ENCODE data around the gene DCAKD. TPM values are rescaled to one million over a fixed set of nuclear protein-coding genes. Genes with fewer than 3 reads are reported as not detected.

Gene DCAKD
- total and polyA plus RNA-seq, 12 donors: 34.9 to 115 (median 62.9) TPM

DNA sequence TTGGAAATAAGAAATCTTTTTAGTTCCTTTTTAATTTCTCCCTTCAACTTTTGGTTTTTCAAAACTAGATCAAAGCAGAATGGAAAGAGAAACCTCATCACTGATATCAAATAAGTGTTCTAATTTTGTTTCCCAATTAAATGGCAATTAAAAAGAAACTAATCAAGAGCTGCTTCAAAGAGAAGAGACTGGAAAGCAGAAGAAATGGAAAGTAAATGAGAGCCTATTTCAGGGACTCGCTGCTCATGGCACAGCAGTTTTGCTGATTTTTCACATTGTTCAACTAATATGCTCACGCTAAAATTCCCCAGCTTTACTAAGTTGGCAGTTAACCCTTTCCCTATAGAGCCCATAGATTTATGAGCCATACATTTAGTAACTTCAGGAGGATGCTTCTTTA is 16.2 kb upstream of the DCAKD start:
- Histone ChIP-seq H3K27ac (peak overlapping the region in 1 of 5 donors; percentile 27), H3K27me3 (no peaks in the 10 kb centered on the region), H3K9me3 (replicated peaks in 1 of 3) (no peaks in the 10 kb centered on the region), H3K4me3 (no peak overlapping the region), H3K4me1 (replicated peaks in 1 of 2) (peaks cover 18 to 51% of the 10 kb centered on the region in 2 donors), H3K36me3 (replicated peaks in 1 of 2) (peaks cover 0 to 11% of the 10 kb centered on the region in 2 donors)
- intact Hi-C loops (cut with DNase I): no loop called here
- whole genome bisulfite sequencing, 4 donors: 70 to 77% (median 76%) methylated on average over 2 of the region's 2 CpGs
- no peak for TF ChIP-seq POLR2A (IDR thresholded peaks at IDR 0.05)
- TF ChIP-seq, protein P1, sequence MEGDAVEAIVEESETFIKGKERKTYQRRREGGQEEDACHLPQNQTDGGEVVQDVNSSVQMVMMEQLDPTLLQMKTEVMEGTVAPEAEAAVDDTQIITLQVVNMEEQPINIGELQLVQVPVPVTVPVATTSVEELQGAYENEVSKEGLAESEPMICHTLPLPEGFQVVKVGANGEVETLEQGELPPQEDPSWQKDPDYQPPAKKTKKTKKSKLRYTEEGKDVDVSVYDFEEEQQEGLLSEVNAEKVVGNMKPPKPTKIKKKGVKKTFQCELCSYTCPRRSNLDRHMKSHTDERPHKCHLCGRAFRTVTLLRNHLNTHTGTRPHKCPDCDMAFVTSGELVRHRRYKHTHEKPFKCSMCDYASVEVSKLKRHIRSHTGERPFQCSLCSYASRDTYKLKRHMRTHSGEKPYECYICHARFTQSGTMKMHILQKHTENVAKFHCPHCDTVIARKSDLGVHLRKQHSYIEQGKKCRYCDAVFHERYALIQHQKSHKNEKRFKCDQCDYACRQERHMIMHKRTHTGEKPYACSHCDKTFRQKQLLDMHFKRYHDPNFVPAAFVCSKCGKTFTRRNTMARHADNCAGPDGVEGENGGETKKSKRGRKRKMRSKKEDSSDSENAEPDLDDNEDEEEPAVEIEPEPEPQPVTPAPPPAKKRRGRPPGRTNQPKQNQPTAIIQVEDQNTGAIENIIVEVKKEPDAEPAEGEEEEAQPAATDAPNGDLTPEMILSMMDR (IDR thresholded peaks at IDR 0.05): no peak
- DNase-seq: no peak

DNA sequence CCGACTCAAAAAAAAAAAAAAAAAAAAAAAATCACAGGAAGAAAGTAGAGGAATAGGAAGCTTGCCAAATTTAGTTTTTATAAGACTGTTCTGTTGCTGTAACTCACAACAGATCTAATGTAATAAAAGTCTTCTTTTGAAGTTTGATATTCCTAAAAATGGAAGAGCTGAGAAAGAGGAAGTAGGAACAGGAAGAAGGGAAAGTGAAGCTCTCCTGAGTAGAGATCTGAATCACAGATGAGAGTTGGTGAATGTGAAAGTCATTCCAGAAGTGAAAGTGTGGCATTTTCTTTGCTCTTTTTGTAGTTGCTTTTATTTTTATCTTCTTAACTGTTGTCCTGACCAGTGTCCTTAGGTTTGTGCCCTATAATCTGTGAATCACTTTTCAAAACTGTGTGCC is 11.8 kb upstream of the DCAKD start:
- Histone ChIP-seq H3K4me1 (replicated peaks in 1 of 2) (peaks cover 41 to 71% of the 10 kb centered on the region in 2 donors), H3K27me3 (no peaks in the 10 kb centered on the region), H3K4me3 (no peak overlapping the region), H3K9me3 (replicated peaks in 1 of 3) (no peaks in the 10 kb centered on the region), H3K36me3 (replicated peaks in 1 of 2) (no peaks in the 10 kb centered on the region), H3K27ac (peak overlapping the region in 2 of 5 donors; percentile 22 to 36)
- TF ChIP-seq, protein P1 (IDR thresholded peaks at IDR 0.05): no peak
- TF ChIP-seq POLR2A (IDR thresholded peaks at IDR 0.05): no peak
- no peak for DNase-seq
- intact Hi-C loops (cut with DNase I): no loop called here
- 29 to 57% (median 53%) methylated on average over 1 of the region's 1 CpG; no CpG with 5 or more reads in 1 of the 4 donors for WGBS, 4 donors

DNA sequence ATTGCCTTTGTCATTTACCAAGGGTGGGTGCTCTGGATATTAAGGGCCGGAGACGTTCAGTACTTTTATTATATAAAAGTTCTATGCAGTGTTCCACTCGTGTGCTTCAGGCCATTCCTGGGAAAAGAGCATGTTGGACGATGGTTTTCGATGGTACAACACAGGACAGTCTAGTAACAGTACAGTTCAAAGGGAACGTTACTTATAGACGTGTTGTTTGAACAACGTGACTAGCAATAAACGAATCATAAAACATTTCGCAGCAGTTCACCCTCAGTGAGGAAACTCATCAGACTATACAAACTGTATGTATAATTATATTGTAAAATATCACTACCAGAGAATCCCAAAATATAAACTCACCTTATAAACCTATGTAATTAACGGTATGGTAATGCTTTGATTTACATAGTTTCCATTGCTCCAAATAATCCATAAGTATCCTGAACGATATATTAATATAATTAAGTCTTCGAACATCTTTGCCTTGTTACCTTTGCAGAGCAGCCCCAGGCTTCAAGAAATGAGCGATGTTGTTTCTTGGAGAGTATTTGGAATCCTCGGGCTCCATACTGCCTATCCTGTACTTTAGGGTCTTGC is 10.3 kb upstream of the DCAKD start:
- Histone ChIP-seq H3K9me3 (replicated peaks in 1 of 3) (no peaks in the 10 kb centered on the region), H3K36me3 (replicated peaks in 1 of 2) (no peaks in the 10 kb centered on the region), H3K4me3 (peak overlapping the region; percentile 46 to 68 (median 56)), H3K27ac (peak overlapping the region; percentile 75 to 98 (median 88)), H3K4me1 (replicated peaks in 1 of 2) (peaks cover 41 to 65% of the 10 kb centered on the region in 2 donors), H3K27me3 (no peaks in the 10 kb centered on the region)
- TF ChIP-seq, protein P1 (IDR thresholded peaks at IDR 0.05): no peak
- no peak for TF ChIP-seq POLR2A (IDR thresholded peaks at IDR 0.05)
- no peak for DNase-seq
- intact Hi-C loops (cut with DNase I): no loop called here
- whole genome bisulfite sequencing, 4 donors: 8 to 14% (median 10%) methylated on average over 15 of the region's 15 CpGs

DNA sequence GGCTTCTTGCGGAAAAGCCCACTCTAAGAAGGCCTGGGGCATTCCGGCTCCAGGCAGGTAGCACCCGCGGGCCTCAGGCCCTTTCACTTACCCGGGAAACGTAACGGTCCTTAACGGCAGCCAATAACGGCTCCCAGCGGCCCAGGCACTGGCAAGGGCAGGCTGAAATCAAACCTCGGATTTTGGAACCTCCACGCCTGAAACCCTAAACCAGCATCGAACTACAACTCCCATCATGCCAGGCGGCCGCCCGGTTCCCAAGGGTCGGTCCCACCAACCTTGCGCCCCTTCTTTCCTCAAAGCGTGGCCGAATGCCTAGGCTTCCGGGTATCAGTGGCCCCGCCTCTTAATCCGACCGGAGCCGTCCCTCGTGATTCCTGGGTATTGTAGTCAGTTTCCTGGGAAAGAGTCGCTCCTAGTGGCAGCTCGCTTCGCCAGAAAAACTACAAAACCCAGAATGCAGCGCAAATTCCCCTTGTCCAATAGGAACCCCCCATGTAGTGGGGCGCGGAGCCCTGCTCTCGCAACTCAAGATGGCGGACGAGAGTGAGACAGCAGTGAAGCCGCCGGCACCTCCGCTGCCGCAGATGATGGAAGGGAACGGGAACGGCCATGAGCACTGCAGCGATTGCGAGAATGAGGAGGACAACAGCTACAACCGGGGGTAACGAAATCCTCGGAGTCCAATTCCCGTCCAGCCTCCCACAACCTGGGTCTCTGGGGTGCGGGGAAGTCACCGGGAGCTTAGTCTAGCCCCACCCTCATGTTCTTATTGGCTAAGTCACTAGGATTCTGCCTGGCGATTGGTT is 9.6 kb upstream of the DCAKD start, which contains the start of gene NMT1:
NMT1 (plus strand) TSS at position 521 of the 809 bp plus-strand sequence; CDS start at position 534, 13 bp downstream.
- WGBS, 4 donors: 0 to 1% (median 1%) methylated on average over 20 to 50 of the region's 50 CpGs
- no peaks in the 10 kb centered on the region for H3K36me3 ChIP-seq (replicated peaks in 1 of 2)
- peak within 1 kb of the TSS; percentile 46 to 68 (median 56) for H3K4me3 ChIP-seq
- peaks cover 40 to 60% of the 10 kb centered on the region in 2 donors for H3K4me1 ChIP-seq (replicated peaks in 1 of 2)
- peak within 1 kb of the TSS; percentile 79 to 98 (median 88) for H3K27ac ChIP-seq
- TF ChIP-seq, protein P1 (IDR thresholded peaks at IDR 0.05): peak in 1 of 6 experiments; percentile 12
- peak; percentile 87 to 88 for TF ChIP-seq POLR2A (IDR thresholded peaks at IDR 0.05)
- H3K9me3 ChIP-seq (replicated peaks in 1 of 3): no peaks in the 10 kb centered on the region
- no peaks in the 10 kb centered on the region for H3K27me3 ChIP-seq
- intact Hi-C loops (cut with DNase I): no loop called here
- peak; percentile 95 to 100 (median 99) for DNase-seq

Measured in adrenal gland (tissue), 12 donors.